DMS114 treated with DMSO at 0.1 percent for 48 hours (cell line): Measurements from ENCODE around the gene GPR158.
"Not testable (repeated sequence)": the region's sequence is repeated elsewhere in the genome, so short reads cannot be mapped to it uniquely, and the experiment has no call there.

ENCODE experiments used
- DNase-seq: peaks from one replicate; lab custom pipeline; 2025; ENCODE audit not compliant: unreplicated experiment; lab: John Stamatoyannopoulos, UW

GPR158 gene

GRCh38 chr10:25300073-25300472 is 125.3 kb downstream of the GPR158 start:
- DNase-seq = no peak

GRCh38 chr10:25304606-25305005 is 129.8 kb downstream of the GPR158 start:
- DNase-seq = no peak

DNA sequence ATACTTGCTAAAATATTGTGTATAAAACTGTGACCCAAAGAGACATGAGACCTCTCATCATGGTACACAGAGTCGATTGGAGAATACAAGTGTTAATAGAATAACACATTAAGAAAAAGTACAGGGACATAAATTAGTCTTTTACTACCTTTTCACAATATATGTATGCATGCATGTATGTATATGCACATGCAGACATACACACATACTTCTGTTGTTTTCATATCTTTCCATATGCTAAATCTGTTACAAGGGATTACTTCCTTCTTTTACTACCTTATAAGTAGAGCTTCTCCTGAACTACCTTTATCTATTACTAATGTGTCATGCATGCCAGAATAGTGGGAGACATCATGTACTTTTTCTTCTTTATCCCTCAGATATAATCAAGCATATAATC is 131.6 kb downstream of the GPR158 start:
- DNase-seq = no peak

- no peak for DNase-seq
Observed at GRCh38 chr10:25308278-25308677, 133.5 kb downstream of the GPR158 start.

DNA sequence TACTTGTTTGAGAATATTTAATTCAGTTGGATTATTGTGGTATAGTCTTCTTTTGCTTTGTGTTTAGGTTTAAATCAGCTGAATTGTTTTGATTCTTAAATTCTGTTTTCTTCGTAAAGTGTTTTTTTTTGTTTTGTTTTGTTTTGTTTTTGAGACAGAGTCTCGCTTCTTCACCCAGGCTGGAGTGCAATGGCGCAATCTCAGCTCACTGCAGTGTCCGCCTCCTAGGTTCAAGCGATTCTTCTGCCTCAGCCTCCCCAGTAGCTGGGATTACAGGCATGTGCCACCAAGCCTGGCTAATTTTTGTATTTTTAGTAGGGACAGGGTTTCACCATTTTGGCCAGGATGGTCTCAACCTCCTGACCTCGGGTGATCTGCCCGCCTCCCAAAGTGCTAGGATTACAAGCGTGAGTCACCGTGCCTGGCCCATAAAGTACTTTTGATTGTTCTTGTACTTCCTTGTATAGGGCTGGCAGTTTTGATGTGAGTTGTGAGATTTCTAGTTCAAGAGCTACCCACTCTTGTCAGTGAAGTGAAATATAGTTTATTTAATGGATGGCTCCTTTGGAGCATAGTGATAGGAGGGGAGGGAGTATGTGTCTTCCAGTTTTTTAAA is 142.9 kb downstream of the GPR158 start:
- DNase-seq = not testable (repeated sequence)

DNA sequence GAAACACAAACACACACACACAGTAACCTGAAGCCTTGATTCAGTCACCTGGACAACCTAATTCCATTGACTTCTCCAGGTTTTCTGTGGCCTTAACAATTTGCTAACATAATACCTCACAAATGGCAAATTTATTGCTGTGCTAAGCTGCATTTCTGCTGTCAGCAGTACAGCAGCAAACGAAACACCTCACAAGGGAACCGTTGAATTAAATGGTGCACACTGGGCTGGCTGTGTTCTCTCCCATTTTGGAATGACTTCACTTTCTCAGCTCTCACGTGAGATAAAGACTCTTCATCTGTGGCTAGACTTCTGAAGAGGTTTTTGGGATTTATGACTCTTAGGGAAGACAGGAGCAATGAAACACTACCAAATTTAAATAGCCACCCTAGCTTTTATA is 152.5 kb downstream of the GPR158 start:
- DNase-seq = no peak

GRCh38 chr10:25328361-25328760 is 153.6 kb downstream of the GPR158 start:
- no peak for DNase-seq

DNA sequence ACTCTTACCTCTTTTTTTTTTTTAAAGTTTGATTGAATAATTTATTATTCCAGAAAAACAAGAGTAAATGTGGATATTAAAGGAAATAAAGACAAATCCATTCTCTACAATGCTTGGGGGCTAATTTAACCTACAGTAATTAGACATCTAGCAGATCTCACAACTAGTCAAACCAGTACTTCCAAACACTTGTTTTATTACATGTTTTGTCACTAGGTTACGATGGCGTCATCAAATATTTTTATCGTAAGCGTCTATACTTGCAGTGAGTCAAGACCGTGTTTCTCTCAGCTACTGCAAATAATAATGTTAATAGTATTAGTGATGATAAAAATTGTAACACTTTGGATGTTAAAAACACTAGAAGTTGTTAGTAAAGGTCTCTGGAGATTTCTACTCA is 154.8 kb downstream of the GPR158 start:
- DNase-seq = not testable (repeated sequence)

DNA sequence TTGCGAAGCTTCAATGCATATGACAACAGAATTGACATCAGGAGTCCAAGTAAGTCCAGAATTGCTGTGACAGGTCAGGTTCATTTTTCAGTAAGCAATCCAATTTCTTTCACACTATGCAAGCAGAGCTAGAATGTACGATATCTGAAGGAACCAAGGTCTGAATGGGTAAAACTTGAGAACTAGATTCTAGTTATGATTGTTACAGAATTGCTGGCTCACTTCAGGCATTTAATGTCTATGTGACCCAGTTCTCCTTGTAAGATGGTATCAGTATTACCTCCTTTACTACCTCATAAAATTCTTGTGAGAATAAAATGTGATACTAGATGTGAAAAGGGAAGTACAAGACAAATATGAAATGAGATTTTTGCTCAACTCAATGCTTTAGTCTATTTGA is 159.6 kb downstream of the GPR158 start:
- no peak for DNase-seq

DNA sequence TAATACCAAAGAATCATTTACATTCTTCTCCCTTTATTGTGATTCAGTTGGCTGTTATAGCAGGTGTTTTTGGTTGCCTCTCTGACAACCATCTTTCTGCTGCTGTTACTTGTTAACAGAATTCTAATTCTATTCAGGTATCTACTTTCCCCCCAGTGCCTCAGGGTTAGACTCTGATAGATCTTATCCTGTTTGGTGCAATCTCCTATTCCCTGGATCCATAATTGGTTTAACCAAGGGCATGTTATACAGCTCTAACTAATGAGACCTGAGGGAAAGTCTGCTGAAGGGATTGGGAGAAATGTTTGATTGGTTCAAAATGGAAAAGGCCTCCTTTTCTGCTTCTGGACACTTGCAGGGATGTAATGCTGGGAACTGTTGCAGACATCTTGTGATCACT is 161.5 kb downstream of the GPR158 start:
- DNase-seq = no peak

DNA sequence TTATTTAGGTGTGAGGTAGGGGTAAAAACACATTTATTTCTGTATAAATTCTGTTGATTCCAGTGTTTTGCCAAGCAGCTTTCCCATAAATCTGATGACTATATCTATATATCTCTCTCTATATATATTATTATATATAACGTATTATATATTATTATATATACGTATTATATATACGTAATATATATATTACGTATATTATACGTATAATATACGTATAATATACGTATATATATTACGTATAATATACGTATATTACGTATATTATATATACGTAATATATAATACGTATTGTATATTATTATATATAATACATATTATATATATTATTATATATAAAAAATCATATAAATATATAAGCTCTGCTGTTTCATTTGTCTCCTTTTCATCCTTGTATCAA is 163.5 kb downstream of the GPR158 start:
- no peak for DNase-seq

GRCh38 chr10:25339966-25340365 is 165.2 kb downstream of the GPR158 start:
- no peak for DNase-seq

DNA sequence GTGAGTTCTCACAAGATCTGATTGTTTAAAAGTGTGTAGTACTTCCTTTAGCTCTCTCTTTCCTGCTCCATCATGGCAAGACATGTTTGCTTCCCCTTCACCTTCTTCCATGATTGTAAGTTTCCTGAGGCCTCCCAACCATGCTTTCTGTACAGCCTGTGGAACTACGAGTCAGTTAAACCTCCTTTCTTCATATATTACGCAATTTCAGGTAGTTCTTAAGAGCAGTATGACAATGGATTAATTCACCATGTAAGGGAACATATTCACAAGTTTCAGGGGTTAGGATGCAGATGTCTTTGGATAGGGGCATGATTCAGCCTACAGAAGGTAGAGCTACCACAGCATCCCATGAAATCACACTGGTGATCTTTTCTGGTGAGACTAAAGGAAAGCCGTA is 174.7 kb downstream of the GPR158 start:
- DNase-seq = no peak

DNA sequence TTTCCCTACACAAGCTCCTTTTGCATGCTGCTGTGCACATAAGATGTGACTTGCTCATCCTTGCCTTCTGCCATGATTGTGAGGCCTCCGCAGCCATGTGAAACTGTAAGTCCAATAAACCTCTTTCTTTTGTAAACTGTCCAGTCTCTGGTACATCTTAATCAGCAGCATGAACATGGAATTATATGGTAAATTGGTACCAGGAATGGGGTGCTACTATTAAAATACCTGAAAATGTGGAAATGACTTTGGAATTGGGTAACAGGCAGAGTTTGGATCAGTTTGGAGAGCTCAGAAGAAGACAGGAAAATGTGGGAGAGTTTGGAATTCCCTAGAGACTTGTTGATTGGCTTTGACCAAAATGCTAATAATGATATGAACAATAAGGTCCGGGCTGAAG is 181.8 kb downstream of the GPR158 start:
- DNase-seq = no peak

DNA sequence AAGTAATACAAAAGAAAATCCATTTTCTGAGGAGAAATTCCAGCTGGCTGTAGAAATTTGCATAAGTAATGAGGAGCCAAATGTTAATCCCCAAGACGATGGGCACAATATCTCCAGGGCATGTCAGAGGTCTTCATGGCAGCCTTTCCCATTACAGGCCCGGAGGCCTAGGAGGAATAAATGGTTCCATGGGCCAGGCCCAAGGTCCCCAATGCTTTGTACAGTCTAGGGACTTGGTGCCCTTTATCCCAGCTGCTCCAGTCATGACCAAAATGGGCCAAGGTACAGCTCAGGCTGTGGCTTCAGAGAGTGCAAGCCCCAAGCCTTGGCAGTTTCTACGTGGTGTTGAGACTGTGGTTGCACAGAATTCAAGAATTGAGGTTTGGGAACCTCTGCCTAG is 182.5 kb downstream of the GPR158 start:
- DNase-seq = no peak

DNA sequence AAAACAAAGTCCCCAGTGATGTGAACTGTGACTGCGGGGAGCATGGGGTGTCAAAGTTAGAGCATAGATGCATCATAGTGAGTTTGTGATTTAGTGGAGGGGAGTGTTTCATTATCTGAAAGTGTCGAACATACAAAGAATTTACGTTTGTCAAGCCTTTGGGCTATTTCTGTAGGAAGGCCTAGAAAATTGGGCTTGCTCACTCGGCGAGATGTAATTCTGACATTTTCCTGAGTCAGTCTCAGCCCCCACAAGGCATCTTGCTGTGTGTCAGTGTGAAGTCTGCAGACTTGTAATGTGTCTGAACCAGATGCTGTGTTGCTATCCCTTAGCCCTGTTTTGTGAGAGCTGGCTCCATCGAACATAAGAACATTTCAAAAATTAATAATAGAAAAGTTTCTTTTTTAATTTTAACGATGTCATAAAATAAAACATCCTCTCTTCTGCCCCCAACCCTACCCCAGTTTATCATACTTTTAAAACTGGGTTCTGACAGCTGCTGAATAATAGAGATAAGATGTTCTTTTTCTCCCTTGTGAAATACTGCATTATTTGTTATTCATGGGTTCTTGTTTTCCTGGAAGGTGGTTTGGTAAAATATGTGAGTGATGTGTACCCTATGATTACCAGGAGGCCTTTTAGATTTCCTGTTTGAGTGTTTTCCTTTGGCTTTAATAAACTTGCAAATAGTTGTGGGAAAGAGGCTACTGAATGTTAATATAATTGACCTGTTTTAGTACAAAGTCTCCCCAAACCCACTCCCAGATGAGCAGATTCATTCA is 207.4 kb downstream of the GPR158 start:
- no peak for DNase-seq

DNA sequence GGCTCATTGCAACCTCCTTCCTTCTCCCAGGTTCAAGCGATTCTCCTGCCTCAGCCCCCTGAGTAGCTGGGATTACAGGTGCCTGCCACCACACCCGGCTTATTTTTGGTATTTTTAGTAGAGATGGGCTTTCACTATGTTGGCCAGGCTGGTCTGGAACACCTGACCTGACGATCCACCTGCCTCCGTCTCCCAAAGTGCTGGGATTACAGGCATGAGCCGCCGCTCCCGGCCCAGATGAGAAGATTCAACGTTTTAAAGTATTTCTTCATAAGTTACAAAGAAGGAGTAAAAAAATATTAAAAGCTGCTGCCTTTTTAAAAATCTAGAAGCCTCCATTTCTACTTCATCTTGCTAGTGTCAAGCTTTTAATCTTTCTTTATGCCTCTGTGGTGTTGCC is 208.1 kb downstream of the GPR158 start:
- not testable (repeated sequence) for DNase-seq

GRCh38 chr10:25383686-25384085 is 208.9 kb downstream of the GPR158 start:
- no peak for DNase-seq

GRCh38 chr10:25384618-25385017 is 209.8 kb downstream of the GPR158 start:
- DNase-seq = no peak

- DNase-seq = no peak
Observed at GRCh38 chr10:25388188-25388861, 213.5 kb downstream of the GPR158 start.

- no peak for DNase-seq
Observed at GRCh38 chr10:25388862-25389206, 214.0 kb downstream of the GPR158 start.

- DNase-seq = no peak
Observed at GRCh38 chr10:25390733-25391132, 215.9 kb downstream of the GPR158 start.
